ENCODE measurements around the gene GGA1. TPM values are rescaled to one million over a fixed set of nuclear protein-coding genes. Genes with fewer than 3 reads are reported as not detected.
"Not testable (repeated sequence)": the region's sequence is repeated elsewhere in the genome, so short reads cannot be mapped to it uniquely, and the experiment has no call there.

Gene GGA1
- total RNA-seq, 1 donor from 2014 or later: 64.4 TPM

DNA sequence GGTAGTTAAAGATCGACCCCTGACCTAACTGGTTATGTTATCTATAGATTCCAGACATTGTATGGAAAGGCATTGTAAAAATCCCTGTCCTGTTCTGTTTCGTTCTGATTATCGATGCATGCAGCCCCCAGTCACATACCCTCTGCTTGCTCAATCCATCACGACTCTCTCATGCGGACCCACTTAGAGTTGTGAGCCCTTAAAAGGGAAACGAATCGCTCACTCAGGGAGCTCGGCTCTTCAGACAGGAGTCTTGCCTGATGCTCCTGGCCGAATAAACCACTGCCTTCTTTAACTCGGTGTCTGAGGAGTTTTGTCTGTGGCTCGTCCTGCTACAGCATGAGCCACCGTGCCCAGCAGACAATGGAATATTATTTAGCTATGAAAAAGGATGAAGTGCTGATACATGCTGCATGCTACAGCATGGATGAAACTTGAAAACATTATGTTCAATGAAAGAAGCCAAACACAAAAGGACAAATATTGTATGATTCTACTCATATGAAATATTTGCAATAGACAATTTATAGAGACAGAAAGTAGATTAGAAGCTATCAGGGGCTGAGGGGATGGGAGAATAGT, 16.7 kb upstream of the GGA1 start:
- TF ChIP-seq, protein P1, sequence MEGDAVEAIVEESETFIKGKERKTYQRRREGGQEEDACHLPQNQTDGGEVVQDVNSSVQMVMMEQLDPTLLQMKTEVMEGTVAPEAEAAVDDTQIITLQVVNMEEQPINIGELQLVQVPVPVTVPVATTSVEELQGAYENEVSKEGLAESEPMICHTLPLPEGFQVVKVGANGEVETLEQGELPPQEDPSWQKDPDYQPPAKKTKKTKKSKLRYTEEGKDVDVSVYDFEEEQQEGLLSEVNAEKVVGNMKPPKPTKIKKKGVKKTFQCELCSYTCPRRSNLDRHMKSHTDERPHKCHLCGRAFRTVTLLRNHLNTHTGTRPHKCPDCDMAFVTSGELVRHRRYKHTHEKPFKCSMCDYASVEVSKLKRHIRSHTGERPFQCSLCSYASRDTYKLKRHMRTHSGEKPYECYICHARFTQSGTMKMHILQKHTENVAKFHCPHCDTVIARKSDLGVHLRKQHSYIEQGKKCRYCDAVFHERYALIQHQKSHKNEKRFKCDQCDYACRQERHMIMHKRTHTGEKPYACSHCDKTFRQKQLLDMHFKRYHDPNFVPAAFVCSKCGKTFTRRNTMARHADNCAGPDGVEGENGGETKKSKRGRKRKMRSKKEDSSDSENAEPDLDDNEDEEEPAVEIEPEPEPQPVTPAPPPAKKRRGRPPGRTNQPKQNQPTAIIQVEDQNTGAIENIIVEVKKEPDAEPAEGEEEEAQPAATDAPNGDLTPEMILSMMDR (IDR thresholded peaks at IDR 0.05): no peak
- H3K9me3 ChIP-seq: no peaks in the 10 kb centered on the region
- peaks cover 9% of the 10 kb centered on the region for H3K4me1 ChIP-seq
- intact Hi-C loops (cut with DNase I): no loop called here
- no peaks in the 10 kb centered on the region for H3K27me3 ChIP-seq
- DNase-seq: no peak
- H3K36me3 ChIP-seq: no peaks in the 10 kb centered on the region
- peak overlapping the region; percentile 32 for H3K27ac ChIP-seq
- ATAC-seq: no peak
- peak overlapping the region; percentile 3 for H3K4me3 ChIP-seq

DNA sequence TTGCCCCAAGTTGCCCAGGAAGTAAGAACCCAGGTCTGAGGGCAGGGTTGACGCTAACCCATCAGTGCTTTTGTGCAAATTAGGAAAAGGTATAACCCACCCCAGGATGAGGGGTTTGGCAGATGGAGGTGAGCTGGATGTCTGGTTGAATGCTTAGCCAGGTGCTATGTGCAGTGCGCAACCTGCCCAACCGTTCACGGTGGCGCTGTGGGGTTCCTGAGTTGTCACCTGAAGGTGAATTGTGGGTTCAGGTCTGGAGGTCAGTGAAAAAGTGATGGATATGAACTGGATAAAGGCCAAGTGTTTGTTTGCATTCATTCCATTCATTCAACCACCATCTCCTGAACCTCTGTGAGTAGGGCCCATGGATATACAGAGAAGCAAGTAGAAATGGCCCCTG, 14.4 kb upstream of the GGA1 start:
- H3K36me3 ChIP-seq: no peaks in the 10 kb centered on the region
- no peak for ATAC-seq
- peaks cover 9% of the 10 kb centered on the region for H3K4me1 ChIP-seq
- TF ChIP-seq, protein P1 (IDR thresholded peaks at IDR 0.05): no peak
- DNase-seq: no peak
- no peaks in the 10 kb centered on the region for H3K9me3 ChIP-seq
- H3K27me3 ChIP-seq: no peaks in the 10 kb centered on the region
- intact Hi-C loops (cut with DNase I): no loop called here
- no peak overlapping the region for H3K27ac ChIP-seq
- no peak overlapping the region for H3K4me3 ChIP-seq

DNA sequence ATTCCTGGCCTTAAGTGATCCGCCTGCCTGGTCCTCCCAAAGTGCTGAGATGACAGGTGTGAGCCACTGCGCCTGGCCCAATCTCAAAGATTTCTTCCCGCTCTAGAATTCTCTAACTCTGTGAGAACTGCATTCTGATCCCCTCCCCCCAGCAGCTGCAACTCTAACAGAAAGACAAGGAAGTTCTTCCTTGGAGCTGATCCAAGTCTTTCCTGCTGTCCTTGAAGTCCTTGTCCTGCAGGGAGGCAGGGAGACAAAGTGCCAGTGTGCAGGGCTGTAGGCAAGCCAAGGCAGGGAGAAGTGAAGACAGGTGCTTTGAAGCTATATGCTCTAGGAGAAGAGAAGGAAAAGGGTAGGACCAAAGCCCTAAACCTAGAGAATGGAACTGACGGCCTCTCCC, 9.5 kb upstream of the GGA1 start:
- Histone ChIP-seq H3K4me1 (no peaks in the 10 kb centered on the region), H3K4me3 (no peak overlapping the region), H3K9me3 (no peaks in the 10 kb centered on the region), H3K27me3 (no peaks in the 10 kb centered on the region), H3K27ac (no peak overlapping the region), H3K36me3 (no peaks in the 10 kb centered on the region)
- no peak for DNase-seq
- TF ChIP-seq, protein P1 (IDR thresholded peaks at IDR 0.05): no peak
- no peak for ATAC-seq
- intact Hi-C loops (cut with DNase I): no loop called here

DNA sequence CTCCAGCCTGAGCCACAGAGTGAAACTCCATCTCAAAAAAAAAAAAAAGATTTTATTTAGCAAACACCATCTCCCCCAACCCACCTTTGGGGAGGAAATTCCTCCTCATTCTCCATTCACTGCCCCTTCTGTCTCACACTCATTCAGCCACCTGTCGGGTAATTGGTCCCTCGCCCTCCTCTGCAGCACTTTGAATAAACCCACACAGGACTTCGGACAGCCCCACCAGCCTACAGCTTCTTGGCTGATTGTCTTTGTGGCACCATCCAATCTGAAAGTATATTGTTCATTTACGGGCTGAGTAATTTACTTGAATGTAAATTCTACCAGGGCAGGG, 7.5 kb upstream of the GGA1 start:
- Histone ChIP-seq H3K9me3 (no peaks in the 10 kb centered on the region), H3K4me1 (no peaks in the 10 kb centered on the region), H3K27me3 (no peaks in the 10 kb centered on the region), H3K27ac (peak overlapping the region; percentile 17), H3K4me3 (no peak overlapping the region), H3K36me3 (no peaks in the 10 kb centered on the region)
- DNase-seq: no peak
- ATAC-seq: no peak
- TF ChIP-seq, protein P1 (IDR thresholded peaks at IDR 0.05): no peak
- intact Hi-C loops (cut with DNase I): no loop called here

DNA sequence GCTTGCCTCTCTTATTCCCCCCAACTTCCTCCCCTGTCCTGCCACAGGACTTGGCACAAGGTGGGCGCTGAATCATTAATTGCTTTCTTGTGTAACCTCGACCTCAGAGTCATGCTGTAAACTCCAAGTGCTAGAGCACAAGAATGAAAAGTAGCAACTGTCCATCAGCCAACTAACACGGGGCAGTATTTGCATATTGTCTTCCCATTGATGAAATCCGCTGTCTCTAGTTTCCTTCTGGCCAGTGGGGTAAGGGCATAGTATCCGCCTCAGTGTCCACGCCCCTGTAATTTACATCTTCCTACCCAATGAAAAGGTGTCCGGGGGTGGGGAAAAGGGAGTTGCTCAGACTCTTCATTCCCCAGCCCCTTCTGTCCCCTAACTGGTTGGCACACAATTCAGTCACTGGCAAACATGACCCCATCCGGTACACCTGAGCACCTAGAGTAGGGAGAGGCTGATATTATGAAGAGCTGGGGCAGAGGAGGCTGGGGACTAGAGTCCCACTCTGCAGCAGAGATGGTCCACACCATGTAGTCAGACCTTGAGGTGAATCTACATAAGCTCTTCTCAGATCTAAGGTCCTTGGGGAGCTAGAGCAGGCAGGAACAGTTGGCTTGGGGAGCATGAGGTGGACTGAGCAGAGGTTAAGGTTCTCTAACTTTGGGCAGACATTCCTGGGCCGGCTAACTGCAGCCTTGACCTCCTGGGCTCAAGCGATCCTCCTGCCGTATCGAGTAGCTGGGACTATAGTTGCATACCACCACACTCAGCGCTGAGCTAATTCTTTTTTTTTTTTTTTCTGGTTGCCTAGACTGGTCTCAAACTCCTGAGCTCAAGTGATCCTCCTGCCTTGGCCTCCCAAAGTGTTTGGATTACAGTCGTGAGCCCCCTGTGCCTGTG, 6.8 kb upstream of the GGA1 start:
- no peak for DNase-seq
- TF ChIP-seq, protein P1 (IDR thresholded peaks at IDR 0.05): no peak
- Histone ChIP-seq H3K27ac (peak overlapping the region; percentile 17), H3K4me1 (peaks cover 1% of the 10 kb centered on the region), H3K9me3 (no peaks in the 10 kb centered on the region), H3K27me3 (no peaks in the 10 kb centered on the region), H3K4me3 (no peak overlapping the region), H3K36me3 (no peaks in the 10 kb centered on the region)
- intact Hi-C loops (cut with DNase I): no loop called here
- ATAC-seq: peak; percentile 95

DNA sequence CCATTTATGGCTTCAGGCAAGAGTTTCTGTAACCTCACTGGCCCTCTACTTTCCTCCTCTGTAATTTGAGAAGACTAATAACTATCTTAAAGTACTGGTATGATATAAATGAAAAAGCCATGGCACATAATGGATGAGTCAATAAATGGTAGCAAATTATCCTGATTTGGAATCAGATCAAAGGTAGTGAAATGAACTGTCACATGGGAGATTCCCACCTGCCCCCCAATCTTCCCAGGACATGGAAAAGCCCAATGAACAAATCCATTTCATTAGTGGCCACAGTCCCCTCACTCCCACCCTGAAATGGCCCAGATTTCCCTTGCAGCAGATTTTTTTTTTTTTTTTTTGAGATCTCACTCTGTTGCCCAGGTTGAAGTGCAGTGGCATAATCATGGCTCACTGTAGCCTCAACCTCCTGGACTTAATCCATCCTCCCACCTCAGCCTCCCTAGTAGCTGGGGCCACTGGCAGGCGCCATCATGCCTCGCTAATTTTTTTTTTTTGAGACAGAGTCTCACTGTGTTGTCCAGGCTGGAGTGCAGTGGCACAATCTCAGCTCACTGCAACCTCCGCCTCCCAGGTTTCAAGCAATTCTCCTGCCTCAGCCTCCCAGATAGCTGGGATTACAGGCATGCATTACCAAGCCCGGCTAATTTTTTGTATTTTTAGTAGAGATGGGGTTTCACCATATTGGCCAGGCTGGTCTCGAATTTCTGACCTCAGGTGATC, 5.9 kb upstream of the GGA1 start:
- H3K27ac ChIP-seq; H3K36me3 ChIP-seq; H3K9me3 ChIP-seq; DNase-seq; intact Hi-C loops (cut with DNase I); ATAC-seq; H3K4me3 ChIP-seq; H3K27me3 ChIP-seq: not testable (repeated sequence)
- H3K4me1 ChIP-seq: peaks cover 10% of the 10 kb centered on the region

Data from upper lobe of right lung (tissue), 1 donor.